Measurements from ENCODE around the gene MLST8.

- TF ChIP-seq GATA3 (IDR thresholded peaks at IDR 0.05; ENCODE audit: low read depth, low read length): no peak
- no peak for TF ChIP-seq GATA2 (IDR thresholded peaks at IDR 0.05; ENCODE audit: low read depth, low read length)
Observed at GRCh38 chr16:2194852-2195321, 10.4 kb upstream of the MLST8 start.
